Activated CD4-positive, alpha-beta T cell treated with anti-CD3 and anti-CD28 coated beads, Interleukin-2, Interleukin-4, amounts not matched to agents 100 ng/mL and 50 ng/mL, durations not matched to agents 16 hours and 8 hours (primary cell): Measurements from ENCODE around the gene AHSP.
"Not testable (repeated sequence)": the region's sequence is repeated elsewhere in the genome, so short reads cannot be mapped to it uniquely, and the experiment has no call there.

ENCODE experiments used
- DNase-seq: peaks from one replicate; pipeline ENCODE4 v3.0.0-alpha.2; 2020; ENCODE audit warnings: low spot score

The AHSP gene

GRCh38 chr16:31531096-31531495, 3.4 kb downstream of the AHSP start:
- DNase-seq: no peak

- no peak for DNase-seq
Observed at GRCh38 chr16:31532120-31532519, 4.4 kb downstream of the AHSP start.

DNA sequence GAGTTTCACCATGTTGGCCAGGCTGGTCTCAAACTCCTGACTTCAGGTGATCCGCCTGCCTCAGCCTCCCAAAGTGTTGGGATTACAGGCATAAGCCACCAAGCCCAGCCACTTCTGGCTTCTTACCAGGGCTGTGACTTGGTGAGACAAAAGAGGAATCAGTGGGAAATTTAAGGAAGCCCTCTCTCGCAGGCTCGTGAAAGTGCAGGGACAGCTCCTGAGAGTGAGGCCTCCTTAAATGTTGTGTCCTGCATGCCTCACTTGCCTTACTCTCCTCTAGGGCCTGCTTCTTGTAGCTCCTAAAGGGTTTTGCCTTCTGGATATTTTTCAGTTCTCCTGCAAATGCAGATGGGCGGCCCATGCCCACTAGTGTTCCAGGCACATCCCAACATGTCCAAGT, 5.2 kb downstream of the AHSP start:
- no peak for DNase-seq

- DNase-seq: no peak
Observed at GRCh38 chr16:31535737-31536136, 8.0 kb downstream of the AHSP start.

GRCh38 chr16:31536804-31537361, 9.2 kb downstream of the AHSP start:
- DNase-seq: no peak

DNA sequence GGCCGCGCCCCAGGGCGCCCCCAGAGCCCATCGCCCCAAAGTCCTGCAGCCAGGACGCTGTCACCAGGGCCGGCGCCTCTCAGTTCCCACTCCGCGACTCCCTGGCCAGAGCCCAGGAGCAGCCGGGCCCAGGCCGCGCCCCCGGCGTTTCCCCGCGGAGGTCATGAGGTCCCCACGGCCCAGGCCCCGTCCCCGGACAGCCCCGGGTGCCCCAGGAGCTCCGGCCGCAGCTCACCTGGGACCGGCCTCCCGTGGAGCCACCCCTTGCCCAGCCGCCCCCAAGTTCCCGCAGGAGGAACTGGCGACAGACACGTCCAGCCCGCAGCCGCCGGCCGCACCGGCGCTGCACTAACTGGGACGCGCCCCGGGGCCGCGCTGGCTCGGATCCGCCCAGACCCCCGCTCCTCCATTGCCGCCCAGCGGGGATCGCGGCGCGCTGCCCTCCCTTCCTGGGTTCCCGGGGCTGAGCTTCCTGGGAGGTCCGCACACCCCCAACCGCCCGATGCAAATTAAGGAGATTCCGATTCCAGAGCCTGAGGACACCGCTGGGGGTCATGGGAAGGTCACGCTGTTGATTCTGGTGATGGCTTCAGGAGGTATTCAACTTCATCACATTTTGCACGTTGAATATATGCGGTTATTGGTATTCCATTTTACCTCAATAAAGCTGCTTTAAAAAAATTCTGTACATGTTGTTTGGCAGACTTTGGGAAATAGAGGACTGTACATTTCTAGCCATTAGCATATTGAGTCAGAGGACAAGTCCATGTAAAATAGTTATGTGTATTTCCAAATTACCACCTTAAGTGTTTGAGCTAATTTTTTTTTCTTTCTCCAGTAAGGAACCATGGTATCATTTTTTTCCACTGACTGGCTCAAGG, 9.9 kb downstream of the AHSP start:
- DNase-seq: no peak

- not testable (repeated sequence) for DNase-seq
Observed at GRCh38 chr16:31538243-31538598, 10.5 kb downstream of the AHSP start.

DNA sequence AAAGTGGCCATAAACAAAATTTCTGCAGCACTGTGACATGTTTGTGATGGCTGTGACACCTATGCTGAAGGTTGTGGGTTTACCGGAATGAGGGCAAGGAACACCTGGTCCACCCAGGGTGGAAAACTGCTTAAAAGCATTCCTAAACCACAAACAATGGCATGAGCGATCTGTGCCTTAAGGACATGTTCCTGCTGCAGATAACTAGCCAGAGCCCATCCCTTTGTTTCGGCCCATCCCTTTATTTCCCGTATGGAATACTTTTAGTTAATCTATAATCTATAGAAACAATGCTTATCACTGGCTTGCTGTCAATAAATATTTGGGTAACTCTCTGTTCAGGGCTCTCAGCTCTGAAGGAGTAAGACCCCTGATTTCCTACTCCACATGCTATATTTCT, 12.1 kb downstream of the AHSP start:
- not testable (repeated sequence) for DNase-seq

GRCh38 chr16:31542763-31543162, 15.1 kb downstream of the AHSP start:
- DNase-seq: no peak

DNA sequence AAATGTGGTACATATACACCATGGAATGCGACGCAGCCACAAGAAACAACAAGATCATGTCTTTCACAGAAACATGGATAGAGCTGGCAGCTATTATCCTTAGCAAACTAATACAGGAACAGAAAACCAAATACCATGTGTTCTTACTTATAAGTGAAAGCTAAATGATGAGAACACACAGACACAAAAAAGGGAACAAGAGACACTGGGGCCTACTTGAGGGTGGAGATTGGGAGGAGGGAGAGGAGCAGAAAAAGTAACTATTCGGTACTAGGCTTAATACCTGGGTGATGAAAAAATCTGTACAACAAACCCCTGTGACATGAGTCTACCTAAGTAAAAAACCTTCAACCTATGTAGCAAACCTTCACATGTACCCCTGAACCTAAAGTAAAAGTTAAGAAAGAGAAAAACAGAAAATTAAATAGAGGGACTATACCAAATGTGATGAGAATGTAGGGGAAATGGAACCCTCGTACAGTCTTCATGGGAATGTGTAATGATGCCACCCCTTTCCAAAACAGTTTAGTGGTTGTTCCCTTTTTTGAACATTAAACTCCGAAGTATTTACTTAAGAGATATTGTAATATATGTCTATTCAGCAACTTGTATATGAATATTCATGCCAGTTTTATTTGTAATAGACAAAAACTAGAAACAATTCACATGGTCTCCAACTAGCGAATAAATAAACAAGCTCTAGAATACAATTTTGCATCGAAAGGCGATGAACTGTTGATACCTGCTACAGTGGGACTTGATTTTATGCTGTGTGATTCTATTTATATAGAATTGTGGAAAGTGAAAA, 33.9 kb downstream of the AHSP start:
- DNase-seq: no peak

GRCh38 chr16:31568577-31569359, 41.1 kb downstream of the AHSP start:
- no peak for DNase-seq

GRCh38 chr16:31569360-31569717, 41.6 kb downstream of the AHSP start:
- no peak for DNase-seq

GRCh38 chr16:31572821-31573220, 45.1 kb downstream of the AHSP start:
- DNase-seq: no peak

GRCh38 chr16:31574159-31574558, 46.5 kb downstream of the AHSP start:
- not testable (repeated sequence) for DNase-seq

- DNase-seq: no peak
Observed at GRCh38 chr16:31577411-31577810, 49.7 kb downstream of the AHSP start.
